Measurements from ENCODE around the gene UQCRH.

GRCh38 chr1:46289976-46290375 lies 13.5 kb upstream of the UQCRH start:
- TF ChIP-seq CTCF (IDR thresholded peaks at IDR 0.05) (no peak), POLR2A (IDR thresholded peaks at IDR 0.05) (no peak)
